Measurements from ENCODE around the gene SERPINA1.
"Not testable (repeated sequence)": the region's sequence is repeated elsewhere in the genome, so short reads cannot be mapped to it uniquely, and the experiment has no call there.

Gene SERPINA1

GRCh38 chr14:94369766-94370523 lies 18.5 kb downstream of the SERPINA1 start:
- DNase-seq (ENCODE audit: low read depth in 3 of 3), result not testable (repeated sequence)

- no peak for DNase-seq (ENCODE audit: low read depth in 3 of 3)
These were observed 19.4 kb downstream of the SERPINA1 start for GRCh38 chr14:94368956-94369355.

- DNase-seq (ENCODE audit: low read depth in 3 of 3), result no peak
These were observed 20.2 kb downstream of the SERPINA1 start for GRCh38 chr14:94368243-94368590.

- DNase-seq (ENCODE audit: low read depth in 3 of 3), result no peak
These were observed 20.8 kb downstream of the SERPINA1 start for GRCh38 chr14:94367347-94368242.

- no peak for DNase-seq (ENCODE audit: low read depth in 3 of 3)
These were observed 22.1 kb downstream of the SERPINA1 start, which contains the start of gene SERPINA2 for GRCh38 chr14:94366146-94366915. Gene SERPINA2 (minus strand): TSS chr14:94366698.

GRCh38 chr14:94365624-94366023 lies 22.8 kb downstream of the SERPINA1 start:
- no peak for DNase-seq (ENCODE audit: low read depth in 3 of 3)

- no peak for DNase-seq (ENCODE audit: low read depth in 3 of 3)
These were observed 23.4 kb downstream of the SERPINA1 start for GRCh38 chr14:94364964-94365363.

- DNase-seq (ENCODE audit: low read depth in 3 of 3), result no peak
These were observed 24.4 kb downstream of the SERPINA1 start for GRCh38 chr14:94364037-94364436.

GRCh38 chr14:94363151-94363624 lies 25.2 kb downstream of the SERPINA1 start:
- no peak for DNase-seq (ENCODE audit: low read depth in 3 of 3)

GRCh38 chr14:94362614-94363133 lies 25.7 kb downstream of the SERPINA1 start:
- DNase-seq (ENCODE audit: low read depth in 3 of 3), result no peak

- DNase-seq (ENCODE audit: low read depth in 3 of 3), result no peak
These were observed 26.7 kb downstream of the SERPINA1 start for GRCh38 chr14:94361682-94362081.

- no peak for DNase-seq (ENCODE audit: low read depth in 3 of 3)
These were observed 27.3 kb downstream of the SERPINA1 start for GRCh38 chr14:94360945-94361565.

- no peak for DNase-seq (ENCODE audit: low read depth in 3 of 3)
These were observed 31.2 kb downstream of the SERPINA1 start for GRCh38 chr14:94357166-94357565.

- DNase-seq (ENCODE audit: low read depth in 3 of 3), result no peak
These were observed 31.9 kb downstream of the SERPINA1 start for GRCh38 chr14:94356379-94357056.

GRCh38 chr14:94355191-94355794 lies 33.1 kb downstream of the SERPINA1 start:
- DNase-seq (ENCODE audit: low read depth in 3 of 3), result no peak

- DNase-seq (ENCODE audit: low read depth in 3 of 3), result no peak
These were observed 33.7 kb downstream of the SERPINA1 start for GRCh38 chr14:94354638-94355185.

- not testable (repeated sequence) for DNase-seq (ENCODE audit: low read depth in 3 of 3)
These were observed 34.2 kb downstream of the SERPINA1 start for GRCh38 chr14:94354190-94354589.

- DNase-seq (ENCODE audit: low read depth in 3 of 3), result no peak
These were observed 39.1 kb downstream of the SERPINA1 start for GRCh38 chr14:94349276-94349675.

GRCh38 chr14:94348836-94349235 lies 39.6 kb downstream of the SERPINA1 start:
- no peak for DNase-seq (ENCODE audit: low read depth in 3 of 3)

- no peak for DNase-seq (ENCODE audit: low read depth in 3 of 3)
These were observed 41.6 kb downstream of the SERPINA1 start for GRCh38 chr14:94346841-94347240.

Data from stimulated activated CD4-positive, alpha-beta T cell treated with anti-CD3 and anti-CD28 coated beads, TNF-alpha, amount 100 ng/mL, for 4 hours (primary cell).